ENCODE results near the gene RALGAPA2.

The RALGAPA2 gene

DNA sequence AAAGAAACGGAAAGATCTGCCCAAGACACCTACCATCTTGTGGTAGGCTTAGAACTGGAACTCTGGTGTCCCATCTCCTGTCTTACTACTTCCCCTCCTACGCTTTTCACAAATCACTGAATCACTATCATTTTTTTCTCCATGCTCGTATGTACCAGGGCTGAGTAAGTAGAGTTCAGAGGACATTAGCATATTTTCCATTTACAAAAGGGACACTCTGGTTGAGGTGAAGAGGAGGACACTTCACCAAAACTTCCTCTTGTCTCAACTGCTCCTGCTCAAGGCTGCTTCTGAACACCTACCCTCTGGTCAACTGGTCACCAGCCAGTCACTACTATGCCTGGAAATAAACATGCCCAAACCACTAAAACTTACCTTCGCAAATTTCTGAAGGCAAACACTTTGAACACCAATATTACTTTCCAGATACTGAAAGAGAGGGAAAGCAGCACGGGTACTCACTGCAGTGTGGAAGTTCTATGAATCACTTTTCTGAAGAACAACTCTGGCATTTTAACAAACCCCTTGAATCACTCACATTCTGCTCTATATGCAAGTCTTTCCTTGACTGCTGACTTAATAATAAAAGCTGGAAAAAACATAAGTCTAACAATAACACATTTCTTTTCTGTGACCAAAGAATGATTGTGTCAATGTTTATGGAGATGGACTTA, 221.2 kb downstream of the RALGAPA2 start:
- DNase-seq: no peak

DNA sequence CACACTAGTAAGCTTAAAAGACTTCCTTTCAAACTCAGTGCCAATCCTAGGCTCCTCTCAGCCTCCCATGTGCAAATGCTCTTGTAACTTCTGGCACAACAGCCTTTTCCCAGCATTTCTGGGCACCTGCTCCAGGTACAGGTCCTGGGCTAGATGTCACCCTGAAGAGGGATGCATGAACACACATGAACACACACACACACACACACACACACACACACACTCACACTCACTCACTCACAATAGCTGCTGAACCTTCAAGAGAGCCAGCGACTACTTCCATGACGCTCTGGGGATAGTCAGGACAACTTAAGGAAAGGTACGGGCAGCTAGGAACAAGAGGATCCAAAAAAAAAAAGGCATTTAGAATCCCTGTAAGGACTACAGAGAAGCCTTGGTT, 221.8 kb downstream of the RALGAPA2 start:
- no peak for DNase-seq

DNA sequence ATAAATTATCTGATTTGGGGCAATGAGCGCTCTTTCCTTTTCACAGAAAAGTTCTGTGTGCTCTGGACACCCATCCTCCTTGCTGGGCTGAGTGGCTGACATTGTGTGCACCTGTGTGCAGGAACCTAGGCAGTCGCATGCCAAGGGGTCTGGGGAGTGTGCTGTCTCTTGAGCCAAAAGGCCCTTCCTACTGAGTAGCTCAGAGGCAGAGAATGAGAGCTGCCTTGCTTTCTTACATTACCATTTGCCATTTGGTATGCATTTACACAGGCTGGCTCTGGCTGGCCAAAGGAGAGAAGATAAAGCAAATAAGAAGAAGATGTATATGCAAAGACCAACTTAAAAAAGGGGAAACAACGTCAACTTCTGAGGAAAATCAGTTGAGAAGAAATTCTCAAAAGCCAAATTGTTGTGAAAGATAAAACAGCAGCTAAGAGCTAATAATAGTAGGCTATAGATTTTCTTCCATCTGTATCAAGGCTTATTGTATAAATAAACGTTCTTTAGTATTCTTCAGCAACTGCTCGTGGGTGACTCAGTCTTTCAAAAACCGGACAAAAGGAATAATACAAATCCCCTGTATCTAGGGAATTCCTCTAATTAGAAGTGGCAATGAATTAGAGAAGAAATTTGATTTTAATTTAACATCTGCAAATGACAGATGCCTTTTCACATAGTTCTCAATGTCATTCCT, 222.6 kb downstream of the RALGAPA2 start:
- no peak for DNase-seq

DNA sequence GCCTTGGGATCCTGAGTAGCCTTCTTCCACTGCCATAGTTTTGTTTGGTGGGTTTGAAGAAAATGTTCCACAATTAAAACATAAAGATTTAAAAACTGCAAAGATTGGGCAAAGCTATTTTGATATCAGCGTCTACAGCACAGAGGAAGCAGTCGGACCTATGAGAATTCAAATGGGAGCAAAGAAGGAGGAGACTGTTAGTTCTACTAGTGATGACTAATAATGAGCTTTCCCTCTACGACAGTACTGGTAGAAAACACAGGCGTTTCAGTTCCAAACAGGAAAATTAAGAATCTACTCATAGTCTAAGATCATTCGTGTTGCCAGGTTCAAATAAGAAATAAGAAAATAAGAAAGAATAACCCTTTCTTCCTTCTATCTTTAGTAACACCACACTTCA, 223.4 kb downstream of the RALGAPA2 start:
- no peak for DNase-seq

DNA sequence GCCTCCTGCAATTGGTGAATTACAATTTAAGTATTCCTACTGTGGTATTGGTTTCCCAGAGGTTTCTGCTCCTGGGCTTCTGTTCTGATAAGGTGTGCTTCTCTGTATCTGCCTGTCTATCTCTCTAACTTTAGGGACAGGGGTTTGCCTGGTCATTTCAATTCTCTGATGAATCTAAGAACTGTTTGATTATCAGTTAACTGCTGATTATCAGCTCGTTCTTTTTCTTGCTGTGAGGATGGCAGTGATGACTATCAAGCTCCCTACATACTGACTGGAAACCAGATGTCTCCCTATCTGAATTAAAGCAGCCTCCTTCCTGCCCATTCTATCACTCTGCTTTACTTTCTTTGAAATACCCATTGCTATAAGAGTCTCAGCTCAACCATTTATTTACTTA, 224.1 kb downstream of the RALGAPA2 start:
- no peak for DNase-seq

DNA sequence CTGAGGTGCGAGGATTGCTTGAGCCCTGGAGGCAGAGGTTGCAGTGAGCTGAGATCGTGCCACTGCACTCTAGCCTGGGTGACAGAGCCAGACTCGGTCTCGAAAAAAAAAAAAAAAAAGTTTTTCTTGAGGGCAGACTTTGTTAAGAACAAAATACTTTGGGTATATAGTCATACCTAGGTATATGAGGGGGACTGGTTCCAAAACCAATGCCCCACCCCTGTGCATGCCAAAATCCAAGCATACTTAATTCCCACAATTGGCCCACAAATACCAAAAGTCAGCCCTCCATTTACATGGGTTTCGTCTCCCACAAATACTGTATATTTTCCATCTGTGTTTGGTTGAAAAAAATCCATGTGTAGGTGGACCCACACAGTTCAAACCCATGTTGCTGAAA, 224.6 kb downstream of the RALGAPA2 start:
- no peak for DNase-seq

DNA sequence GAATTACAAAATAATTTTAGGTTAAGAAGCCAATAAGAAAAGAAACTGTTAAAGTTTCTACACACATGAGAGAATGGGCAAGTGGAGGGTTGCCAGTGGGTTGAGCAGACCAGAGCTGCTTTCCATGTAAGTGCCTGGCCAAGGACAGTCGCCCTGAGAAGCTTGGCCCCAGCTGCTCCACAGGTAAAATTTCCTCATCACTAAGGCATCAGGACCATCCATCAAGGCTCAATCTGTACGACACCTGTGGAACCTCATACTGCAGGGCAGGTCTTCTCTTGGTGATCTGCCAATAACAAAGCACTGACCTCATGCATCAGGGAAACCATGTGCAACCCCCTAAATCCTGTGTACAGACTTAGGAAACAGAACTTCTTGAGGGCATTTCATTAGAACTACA, 229.1 kb downstream of the RALGAPA2 start:
- no peak for DNase-seq

DNA sequence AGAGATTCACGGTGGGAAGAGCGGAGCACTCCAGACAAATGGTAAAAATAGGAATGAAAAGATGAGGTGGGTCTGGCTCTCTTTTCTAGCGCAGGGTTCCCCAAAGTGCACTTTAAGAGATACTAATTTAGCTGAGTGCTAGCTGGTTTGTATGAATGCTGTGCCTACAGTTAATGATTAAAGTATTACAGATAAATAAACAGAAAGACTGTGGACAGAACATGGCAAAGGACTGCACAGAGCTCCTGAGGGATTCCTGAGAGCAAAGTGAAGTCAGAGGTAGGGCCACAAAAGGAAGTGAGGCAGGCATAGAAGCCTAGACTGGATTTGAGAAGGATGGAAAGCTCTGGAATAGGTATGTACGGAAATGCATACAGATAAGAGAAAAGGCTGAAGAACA, 230.0 kb downstream of the RALGAPA2 start:
- DNase-seq: no peak

DNA sequence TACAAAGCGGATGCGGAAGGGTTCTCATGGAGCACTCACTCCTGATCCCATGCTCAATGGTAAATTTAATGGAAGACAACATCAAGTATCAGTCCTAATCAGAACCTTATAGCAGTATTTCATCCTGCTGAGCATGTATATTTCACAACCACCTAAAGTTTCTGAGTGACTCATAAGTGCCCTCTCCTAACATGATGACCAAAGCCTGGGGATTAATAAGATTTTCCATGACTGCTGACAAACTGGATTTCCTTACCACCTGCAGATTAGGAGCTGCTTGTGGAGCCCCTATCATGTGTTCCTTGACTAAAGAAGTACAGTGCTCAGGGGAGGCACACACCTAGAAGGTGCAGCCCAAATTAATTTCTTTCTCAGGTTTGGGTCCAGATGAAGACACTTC, 231.8 kb downstream of the RALGAPA2 start:
- no peak for DNase-seq

DNA sequence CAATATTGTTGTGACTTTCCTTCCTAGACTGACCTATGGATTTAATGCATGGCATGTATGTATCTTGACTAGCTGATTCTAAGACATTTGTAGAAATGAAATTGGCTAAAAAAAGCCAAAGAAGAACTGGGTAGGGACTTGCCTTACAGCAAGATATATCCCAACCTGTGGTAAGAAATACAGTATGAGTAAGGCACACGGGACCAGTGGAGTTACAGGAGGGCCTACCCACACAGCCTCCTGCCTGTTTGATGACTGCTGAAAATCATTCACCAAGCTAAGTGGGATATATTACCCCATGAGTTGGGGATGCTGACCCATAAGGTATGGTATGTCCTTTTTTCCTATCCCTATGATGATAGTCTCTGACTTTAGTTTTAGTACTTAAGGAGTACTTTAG, 232.3 kb downstream of the RALGAPA2 start:
- no peak for DNase-seq

DNA sequence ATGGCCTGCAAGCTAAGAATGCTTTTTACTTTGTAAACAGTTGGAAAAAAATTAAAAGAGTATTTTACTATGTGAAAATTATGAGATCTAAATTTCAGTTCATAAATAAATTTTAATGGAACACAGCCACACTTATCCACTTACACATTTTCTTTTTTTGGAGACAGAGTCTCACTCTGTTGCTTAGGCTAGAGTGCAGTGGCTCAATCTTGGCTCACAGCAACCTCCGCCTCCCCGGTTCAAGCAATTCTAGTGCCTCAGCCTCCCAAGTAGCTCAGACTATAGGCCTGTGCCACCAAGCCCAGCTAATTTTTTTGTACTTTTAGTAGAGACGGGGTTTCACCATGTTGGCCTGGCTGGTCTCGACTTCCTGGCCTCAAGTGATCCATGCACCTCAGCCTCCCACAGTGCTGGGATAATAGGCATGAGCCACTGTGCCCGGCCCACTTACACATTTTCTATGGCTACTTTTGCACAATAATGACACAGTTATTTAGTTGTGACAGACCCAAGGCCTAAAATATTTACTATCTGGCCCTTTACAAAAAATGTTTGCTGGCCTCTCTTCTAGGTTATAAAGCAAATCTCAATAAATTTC, 234.9 kb downstream of the RALGAPA2 start:
- no peak for DNase-seq

DNA sequence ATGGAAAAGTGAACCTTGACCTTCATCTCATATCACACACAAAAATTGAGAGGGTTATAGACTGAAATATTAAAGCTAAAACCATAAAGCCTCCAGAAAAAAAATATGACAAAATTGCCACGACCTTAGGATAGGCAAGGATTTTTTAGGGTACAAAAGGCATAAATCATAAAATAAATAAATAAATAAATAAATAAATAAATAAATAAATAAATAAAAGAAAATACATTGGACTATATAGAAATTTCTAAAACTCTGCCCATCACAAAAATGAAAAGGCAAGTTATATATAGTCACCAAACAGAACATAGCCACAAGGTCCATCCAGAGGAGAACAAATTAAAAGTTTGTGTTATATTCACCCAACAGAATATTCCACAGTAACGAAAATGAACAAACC, 235.9 kb downstream of the RALGAPA2 start:
- DNase-seq: no peak

DNA sequence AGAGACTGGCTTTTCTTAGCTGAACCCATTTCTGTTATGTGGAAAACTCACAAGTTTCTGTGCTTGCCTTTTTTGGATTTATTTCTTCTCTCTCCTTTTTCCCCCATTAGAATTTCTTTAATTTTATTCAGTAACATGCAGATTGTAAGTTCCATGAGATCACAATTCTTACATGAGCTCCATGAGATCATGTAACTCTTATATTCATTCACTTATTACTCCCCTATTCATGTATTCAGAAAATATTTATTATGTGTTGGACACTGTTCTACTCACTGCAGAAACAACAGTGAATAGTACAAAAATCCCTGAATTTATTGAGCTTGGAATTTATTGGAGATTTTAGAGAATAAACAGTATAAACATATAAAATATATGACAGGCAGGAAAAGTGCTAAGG, 238.8 kb downstream of the RALGAPA2 start:
- no peak for DNase-seq

DNA sequence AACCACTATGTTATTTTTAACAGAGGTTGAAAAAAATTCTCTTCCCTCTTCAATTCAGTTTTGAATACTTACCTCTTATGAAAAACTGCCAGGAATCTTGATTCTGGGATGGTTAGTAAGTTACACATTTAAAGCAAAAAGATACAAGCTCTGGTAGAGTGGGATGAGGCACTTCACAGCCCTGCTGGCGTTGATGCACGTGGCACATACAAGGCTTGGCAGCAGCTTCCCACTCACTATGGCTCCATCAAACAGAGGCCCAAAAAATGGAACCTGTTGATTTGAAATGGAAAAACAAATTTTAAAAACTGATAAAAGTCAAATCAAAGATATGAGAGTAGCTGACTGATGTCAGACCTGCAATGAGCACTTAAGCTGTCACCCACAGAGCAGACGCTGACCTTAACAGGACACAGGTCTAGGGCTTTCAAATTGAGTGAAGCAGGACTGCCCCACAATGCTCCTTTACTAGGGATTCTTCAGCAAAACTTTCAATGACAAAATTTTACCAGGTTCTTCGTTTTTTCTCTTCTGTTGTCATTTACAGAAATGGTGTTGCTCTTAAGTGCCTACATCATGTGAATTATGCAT, 239.7 kb downstream of the RALGAPA2 start:
- no peak for DNase-seq

DNA sequence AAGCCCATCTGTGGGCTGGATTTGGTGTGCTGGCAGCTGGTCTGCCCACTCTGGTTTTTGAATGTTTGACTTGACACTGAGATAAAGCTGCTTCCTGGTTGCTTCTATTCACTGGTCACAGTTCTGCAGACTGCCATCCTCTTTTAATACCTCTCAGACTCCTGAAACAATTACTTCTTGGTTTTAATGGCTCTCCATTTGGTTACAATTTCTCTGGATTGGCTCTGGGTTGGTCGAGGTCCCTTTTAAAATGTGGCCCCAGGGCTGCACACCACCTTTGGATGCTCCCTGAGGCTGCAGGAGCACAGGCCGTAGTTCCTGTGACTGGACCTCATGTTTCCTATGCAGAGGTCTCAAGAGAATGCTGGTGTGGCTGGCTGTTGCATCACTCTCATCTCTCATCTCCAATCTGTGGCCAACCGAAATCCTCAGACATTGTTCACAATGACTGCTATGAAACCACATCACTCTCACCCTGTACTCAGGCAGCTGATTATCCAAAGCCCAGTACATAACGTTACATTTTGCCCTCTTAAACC, 246.0 kb downstream of the RALGAPA2 start:
- no peak for DNase-seq

DNA sequence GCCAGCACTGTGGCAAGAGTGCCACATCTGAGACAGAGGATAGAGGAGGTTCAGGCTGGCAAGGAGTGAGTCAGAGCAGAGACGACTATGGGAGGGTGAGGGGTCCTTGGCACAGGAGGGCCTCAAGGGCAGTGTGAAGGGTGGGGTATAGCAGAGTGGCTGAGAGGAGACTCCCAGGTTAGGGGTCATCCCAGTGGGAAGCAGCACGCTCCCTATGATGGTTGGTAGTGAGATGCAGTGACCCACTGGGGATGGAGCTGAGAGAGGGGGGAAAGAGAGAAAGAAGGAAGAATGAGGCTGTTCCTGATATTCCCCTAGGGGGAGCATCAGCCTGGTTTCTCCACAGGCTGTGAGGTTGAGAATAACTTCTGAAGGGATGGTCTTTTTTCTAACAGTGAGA, 247.2 kb downstream of the RALGAPA2 start:
- DNase-seq: peak; percentile 55

DNA sequence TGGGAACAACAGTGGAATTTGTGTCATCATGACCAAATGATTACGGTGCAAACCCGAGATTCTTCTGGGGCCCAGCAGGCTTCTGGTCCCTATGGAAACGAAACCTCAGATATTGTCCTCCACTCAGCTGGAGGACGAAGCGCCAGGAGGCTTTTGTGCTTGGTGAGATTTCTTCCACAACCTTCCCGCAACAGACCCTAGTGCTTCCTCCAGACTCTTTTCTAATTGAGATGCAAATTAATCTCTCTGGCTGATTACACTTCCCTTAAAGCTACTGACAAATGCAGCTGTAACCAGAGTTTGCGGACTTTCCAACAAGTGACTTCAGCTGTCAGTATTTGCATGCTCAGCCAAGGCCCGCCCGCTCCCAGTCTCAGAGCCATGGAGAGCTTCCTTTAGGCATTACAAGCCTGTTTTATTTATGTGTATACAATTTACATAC, 248.5 kb downstream of the RALGAPA2 start:
- peak; percentile 58 for DNase-seq

DNA sequence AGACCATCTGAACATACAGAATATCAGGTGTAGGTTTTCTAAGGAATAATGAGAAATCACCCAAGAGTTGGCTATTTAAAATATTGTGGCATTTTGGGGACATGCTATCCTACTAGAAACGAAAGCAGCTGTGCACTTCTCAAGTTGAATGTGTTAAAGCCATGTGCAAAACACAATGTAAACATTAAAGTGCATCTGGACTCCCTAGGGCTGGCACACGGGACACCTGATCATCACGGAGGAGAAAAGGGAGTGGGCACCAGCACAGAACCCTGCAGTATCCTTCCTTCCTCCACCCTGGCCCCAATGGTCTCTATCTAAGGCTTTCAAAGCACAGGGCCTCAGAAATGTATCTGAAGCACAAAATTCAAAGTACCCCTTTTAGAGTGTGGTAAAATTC, 250.3 kb downstream of the RALGAPA2 start:
- DNase-seq: no peak

DNA sequence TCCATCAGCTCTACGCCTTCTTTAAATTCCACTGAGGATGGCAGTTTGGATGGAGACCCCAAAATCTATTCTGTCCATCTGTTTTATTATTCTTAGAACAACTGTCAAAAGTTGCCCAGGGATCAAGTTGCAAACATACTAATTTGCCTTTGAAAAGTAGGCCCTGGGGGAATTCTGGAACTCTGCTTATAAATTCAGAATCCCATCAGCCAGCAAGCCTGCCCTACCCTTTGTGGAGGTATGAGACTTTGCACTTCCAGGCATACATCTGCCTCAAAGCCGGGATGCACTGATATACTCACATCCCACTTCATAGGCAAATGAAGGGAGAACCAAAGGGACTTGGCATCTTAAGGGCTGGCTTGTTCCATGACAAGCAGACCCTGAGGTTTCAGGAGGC, 250.9 kb downstream of the RALGAPA2 start:
- no peak for DNase-seq

DNA sequence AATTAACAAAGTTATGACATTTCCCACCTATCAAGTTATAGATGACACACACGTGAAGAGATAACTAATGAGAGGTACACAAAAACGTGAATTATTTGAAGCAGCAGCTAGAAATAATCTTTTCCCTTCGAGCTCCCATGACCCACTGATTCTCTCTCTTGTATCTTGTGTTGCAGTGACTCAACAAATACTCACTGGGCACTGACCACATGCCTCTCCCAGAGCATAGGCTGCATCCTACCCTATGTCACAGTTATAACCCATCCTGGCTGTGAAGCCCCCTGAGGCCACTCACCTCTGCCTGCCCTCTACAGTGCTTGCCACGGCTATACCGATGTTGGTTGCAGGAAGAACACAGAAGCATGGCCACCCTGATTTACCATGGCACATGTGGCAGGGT, 252.7 kb downstream of the RALGAPA2 start:
- no peak for DNase-seq

DNA sequence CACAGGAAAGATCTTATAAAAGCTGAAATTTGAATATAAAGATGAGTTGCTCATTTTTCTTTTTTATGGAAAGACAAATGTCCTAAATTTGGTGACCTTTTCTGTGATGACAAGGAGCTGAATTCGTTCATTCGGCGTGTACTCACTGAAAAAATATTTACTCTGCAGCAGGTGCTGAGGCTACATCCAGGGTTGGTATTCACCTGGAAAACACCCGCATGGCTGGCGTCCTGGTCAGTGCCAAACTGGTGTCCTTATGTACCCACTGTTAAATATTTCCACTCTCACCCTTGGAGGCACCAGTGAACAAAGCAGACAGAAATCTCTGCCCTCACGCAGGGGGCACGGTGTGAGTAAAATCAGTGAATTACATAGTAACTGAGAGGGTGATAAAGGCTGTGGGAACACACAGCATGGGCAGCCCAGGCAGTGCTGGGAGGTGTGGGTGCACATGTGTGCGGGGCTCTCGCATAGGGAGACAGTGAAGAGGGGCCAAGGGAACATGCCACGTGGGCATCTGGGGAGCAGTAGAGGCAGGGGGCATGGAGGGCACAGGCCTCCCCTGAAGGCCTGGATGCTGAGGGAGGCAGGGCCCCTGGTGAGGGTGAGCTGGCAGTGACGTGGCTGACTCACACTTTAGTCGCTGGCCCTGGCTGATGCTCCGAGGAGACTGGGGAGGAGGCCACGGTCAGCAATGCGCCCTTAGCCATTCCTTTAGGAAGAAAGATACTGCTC, 254.9 kb downstream of the RALGAPA2 start:
- DNase-seq: no peak

DNA sequence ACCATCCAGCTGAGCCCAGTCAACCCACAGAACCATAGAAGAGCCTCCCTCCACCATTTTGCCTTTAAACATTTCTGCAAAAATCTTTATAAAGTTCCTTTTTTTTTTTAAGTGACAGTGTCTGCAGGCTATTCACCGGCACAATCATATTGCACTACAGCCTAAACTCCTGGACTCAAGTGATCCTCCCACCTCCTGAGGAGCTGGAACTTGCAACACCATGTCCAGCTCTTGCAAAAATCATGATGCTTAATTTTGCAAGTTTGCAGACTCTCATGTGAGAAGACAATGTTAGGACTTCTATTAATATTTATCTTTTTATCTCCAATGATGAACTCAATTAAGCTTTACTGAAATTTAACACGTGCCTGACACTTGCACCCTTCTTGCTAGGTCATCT, 255.7 kb downstream of the RALGAPA2 start:
- no peak for DNase-seq

DNA sequence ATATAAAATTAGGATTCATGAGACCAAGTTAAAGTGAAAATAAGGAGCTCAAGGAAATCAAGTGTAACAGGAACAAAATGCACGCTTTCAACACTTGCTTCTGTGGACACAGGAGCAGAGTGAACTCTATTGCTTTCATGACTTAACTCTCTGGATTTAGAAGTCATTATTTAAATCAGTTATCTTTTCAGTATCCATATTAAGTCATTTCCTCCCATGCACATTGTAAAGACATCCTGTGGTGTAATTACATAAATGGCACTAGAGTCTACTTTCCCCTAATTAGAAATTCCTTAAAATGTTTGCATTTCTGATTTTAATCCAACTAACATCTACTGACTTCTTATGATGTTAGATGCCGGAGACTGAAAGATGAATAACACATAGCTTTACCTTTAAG, 256.5 kb downstream of the RALGAPA2 start:
- no peak for DNase-seq

Data from midbrain (tissue), 1 donor.